Activated CD4-positive, CD25-positive, alpha-beta regulatory T cell (primary cell): Measurements from ENCODE around the gene ASAP2.
"Not testable (repeated sequence)": the region's sequence is repeated elsewhere in the genome, so short reads cannot be mapped to it uniquely, and the experiment has no call there.

Experiments used
- DNase-seq, 4 experiments: peaks; one replicate each; lab custom pipeline; 2025; lab: John Stamatoyannopoulos, UW

The ASAP2 gene

GRCh38 chr2:9212010-9212635 is 5.5 kb downstream of the ASAP2 start:
- DNase-seq: no peak

GRCh38 chr2:9212661-9213411 is 6.2 kb downstream of the ASAP2 start:
- no peak for DNase-seq

- DNase-seq: no peak
These were observed 7.0 kb downstream of the ASAP2 start for GRCh38 chr2:9213477-9214051.

GRCh38 chr2:9214873-9215272 is 8.3 kb downstream of the ASAP2 start:
- no peak for DNase-seq

GRCh38 chr2:9215680-9216079 is 9.1 kb downstream of the ASAP2 start:
- DNase-seq: no peak

GRCh38 chr2:9216143-9216542 is 9.5 kb downstream of the ASAP2 start:
- DNase-seq: not testable (repeated sequence)

GRCh38 chr2:9217838-9218770 is 11.5 kb downstream of the ASAP2 start:
- DNase-seq: no peak

GRCh38 chr2:9219027-9219445 is 12.4 kb downstream of the ASAP2 start:
- DNase-seq: no peak

- DNase-seq: no peak
These were observed 13.6 kb downstream of the ASAP2 start for GRCh38 chr2:9220201-9220600.

- no peak for DNase-seq
These were observed 14.6 kb downstream of the ASAP2 start for GRCh38 chr2:9221223-9221622.

GRCh38 chr2:9222239-9222892 is 15.8 kb downstream of the ASAP2 start:
- DNase-seq: no peak

- DNase-seq: no peak
These were observed 16.3 kb downstream of the ASAP2 start for GRCh38 chr2:9222893-9223287.

GRCh38 chr2:9225806-9226205 is 19.2 kb downstream of the ASAP2 start:
- no peak for DNase-seq

GRCh38 chr2:9226458-9227380 is 20.1 kb downstream of the ASAP2 start:
- no peak for DNase-seq

- no peak for DNase-seq
These were observed 21.6 kb downstream of the ASAP2 start for GRCh38 chr2:9228088-9228751.

- no peak for DNase-seq
These were observed 22.3 kb downstream of the ASAP2 start for GRCh38 chr2:9228781-9229469.

- DNase-seq: no peak
These were observed 22.8 kb downstream of the ASAP2 start for GRCh38 chr2:9229470-9229820.

- DNase-seq: no peak
These were observed 23.6 kb downstream of the ASAP2 start for GRCh38 chr2:9230051-9230802.

GRCh38 chr2:9230881-9231280 is 24.3 kb downstream of the ASAP2 start:
- DNase-seq: no peak
